ENCODE data around the gene NAPA.

Gene NAPA

DNA sequence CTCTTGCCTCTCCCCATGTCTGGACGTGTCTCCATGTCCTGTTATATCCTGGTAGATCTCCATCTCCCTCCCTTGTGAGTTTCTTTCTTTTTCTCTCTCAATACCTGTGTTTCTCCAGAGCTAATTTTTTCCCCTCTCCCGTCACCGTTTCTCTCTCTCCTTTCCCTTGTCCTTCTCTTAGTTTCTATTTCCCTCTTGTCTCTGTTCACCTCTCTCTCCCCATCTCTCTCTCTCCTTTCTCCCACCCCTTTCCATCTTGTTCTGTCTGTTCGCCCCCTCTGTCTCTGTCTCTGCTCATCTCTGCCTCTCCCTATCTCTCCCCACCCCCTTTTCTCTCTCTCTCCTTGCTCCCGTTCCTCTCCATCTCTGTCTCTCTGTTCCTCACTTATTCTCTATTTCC is 56.2 kb downstream of the NAPA start:
- no peak for DNase-seq (ENCODE audit: low read depth)

DNA sequence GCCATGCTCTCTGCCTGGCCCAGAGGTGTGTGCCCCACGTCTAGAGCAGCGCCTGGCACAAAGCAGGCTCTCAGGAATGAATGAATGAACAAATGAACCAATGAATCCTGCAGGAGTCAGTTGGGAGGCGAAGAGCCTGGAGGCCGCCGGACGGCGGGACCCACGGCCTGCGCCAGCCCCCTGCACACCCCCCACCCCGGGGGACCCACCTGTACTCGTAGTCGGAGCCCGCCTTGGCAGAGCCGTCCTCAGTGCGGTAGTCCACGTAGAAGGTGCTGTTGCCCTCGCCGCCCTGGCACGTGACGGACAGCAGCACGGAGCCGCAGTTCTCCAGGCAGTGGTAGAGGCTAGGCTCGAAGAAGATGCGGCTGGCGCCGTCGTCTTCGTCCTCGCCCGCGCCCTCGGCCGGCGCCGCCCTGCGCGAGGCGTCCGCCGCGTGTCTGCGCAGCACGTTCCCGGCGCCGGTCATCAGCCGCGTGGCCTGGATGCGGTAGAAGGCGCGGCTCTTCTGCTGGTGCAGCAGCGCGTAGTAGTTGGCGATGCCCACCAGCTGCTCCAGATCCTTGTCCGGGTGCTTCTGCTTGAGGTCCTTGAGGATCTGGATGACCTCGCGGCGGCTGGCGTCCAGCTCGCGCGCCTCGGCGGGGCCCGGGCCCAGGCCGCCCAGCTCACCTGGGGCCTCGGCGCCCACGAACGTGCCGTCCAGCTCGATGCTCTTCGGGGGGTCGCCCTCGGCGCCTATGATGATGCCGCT is 58.0 kb downstream of the NAPA start:
- no peak for DNase-seq (ENCODE audit: low read depth)

DNA sequence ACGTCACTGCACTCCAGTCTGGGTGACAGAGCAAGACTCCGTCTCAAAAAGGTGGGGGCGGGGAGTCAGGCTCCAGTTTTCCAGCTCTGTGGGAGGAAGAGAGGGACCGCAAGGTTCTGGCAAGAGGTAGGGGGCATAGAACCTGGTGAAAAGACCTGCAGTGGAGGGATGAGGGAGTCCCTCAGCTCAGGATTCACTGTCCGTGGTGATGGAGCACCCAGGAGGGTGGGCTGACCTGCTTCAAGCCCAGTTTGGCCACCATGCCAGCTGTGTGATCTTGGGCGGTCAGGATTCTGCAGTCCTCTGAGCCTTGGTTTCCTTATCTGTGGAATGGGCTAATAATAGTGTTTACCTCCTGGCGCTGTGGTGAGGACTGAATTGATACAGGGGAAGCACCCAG is 64.4 kb downstream of the NAPA start:
- DNase-seq (ENCODE audit: low read depth) = no peak

DNA sequence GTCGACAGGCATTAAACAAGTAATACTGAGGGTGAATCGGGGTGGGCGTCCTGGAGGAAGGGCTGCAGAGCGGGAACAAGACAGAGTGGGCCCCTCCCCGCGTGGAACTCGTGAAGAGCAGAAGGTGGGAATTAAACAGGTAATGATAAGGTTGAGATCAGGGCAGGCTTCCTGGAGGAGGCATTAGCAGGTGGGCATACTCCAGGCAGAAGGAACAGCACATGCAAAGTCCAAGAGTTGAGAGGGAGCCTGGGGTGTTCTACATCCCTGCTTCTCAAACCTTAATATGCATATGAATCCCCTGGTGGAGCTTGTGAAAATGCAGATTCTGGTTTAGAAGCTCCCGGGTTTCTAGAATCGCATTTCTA is 66.5 kb downstream of the NAPA start:
- no peak for DNase-seq (ENCODE audit: low read depth)

DNA sequence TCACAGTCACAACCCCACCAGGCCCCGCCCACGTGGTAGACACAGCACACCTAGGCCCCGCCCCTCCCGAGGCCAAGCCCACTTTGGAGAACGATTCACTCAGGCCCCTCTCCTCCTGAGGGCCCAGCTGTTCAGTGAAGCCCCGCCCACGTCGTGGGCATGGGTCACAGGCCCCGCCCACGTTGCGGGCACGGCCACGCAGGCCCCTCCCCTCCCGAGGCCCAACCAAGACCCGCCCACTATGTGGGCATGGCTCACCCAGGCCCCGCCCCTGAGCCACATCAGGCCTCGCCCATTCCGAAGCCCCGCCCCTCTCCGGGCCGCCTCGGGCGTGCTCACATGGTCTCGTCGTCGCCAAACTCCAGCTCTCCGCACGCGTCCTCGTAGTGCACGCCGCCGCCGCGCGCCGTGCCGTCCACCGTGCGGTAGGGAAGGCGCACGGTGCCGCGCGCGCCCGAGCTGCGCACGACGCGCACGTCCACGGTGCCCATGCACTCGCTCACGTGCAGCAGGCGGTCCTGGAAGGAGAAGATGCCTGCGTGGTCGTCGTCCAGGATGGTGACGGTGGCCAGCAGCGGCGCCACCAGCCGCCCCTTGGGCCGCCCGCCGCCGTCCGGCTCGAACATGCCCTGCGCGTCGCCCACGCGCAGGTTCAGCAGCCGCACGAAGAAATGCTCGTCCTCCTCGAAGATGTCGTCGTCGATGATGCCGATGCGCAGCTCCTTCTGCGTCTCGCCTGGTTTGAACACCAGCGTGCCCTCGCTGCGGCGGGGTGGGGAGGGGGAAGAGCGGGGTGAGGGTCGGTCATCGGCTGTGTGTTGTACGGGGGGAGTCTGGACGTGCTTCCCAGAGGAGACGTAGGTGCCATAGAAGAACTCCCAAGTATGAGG is 67.1 kb downstream of the NAPA start:
- DNase-seq (ENCODE audit: low read depth) = no peak

DNA sequence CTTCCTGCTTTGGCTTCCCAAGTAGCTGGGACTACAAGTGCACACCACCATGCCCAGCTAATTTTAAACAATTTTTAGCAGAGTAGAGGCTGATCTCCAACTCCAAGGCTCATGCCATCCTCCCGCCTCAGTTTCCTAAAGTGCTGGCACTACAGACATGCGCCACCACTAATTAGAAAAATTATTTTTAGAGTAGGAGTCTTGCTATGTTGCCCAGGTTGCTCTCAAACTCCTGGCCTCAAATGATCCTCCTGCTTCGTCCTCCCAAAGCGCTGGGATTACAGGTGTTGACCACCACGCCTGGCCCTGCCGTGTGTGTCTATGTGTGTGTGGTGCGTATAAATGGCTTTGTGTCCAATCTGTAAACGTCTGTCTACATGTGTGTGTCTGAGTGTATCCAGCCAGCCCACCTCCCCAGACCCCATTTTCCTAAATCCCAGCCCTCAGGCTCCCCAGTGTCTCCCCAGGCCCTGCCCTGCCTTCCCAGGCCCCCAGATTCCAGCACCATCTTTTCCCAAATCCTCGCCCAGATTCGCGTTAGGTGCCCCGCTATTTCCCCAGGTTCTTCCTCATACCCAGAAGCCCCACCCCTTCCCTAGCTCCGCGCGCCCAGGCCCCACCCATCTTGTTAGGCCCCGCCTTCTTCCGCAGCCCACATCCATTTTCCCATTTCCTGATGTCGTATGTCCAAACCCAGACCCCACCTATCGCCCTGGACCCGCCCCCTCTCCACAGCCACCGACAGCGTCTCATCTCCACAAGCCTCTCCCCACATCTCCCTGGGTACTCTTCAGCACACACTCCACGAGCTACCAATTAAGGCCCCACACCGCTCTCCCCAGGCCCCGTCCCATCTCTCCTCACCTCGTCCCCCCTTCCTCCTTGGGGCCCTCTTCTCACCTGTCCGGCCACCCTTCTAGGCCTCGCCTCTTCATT is 68.1 kb downstream of the NAPA start:
- no peak for DNase-seq (ENCODE audit: low read depth)

DNA sequence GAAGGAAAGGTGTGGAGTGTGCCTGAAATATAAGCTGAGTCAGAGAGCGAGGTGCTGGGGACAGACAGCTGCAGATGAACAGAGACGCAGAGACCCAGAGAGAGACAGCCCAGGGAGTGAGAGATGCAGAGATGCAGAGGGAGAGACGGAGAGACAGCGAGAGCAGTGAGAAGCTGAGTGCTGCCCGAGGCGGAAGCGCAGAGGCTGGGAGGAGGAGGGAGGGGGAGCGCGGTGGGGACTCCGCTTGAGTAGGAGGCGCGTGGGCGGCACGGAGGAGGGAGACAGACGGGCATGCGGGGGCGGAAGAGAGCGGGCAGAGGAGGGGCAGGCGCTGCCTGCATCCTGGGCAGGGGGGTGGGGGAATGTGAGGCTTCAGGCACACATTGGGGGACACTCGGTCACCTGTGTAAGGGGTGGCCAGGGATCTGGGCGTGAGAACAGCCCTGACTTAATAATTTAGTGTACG is 68.9 kb downstream of the NAPA start:
- no peak for DNase-seq (ENCODE audit: low read depth)

DNA sequence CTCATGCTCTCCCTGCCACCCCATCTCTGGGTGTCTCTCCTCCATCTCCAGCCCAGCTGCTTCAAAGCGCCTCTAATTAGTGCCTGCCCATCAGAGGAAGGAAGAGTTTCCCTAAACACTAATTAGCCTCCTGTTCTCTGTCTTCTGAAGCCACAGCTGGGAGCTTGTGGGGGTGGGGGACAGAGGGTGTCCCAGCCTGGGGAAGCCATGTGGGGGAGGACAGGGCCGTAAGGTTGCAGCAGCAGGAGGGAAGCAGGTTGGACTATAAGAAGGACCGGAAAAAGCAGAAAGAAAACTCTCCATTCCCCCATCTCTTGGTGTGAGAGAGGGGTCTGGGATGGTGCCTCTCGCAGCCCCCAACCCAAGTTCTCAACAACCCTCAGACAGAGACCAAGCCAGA is 69.3 kb downstream of the NAPA start:
- DNase-seq (ENCODE audit: low read depth) = no peak

DNA sequence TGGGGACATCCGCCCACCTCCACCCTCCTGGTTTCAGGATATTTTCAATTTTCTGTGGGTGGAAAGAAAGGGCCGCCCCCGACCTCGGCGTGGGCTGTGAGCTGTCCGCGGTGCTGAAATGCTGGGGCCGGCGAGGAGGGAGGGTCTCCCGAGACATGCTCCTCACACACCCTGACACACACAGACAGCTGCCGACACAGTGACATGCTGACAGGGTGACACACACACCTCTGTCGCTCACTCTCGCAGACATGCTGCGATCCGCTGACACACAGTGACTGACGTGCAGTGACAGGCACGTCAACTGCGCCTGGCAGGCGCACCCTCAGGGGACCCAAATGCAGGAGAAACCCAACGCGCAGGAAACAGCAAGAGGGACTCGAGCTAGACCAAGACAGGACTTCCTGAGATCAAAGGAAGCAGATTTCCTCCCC is 70.5 kb downstream of the NAPA start:
- no peak for DNase-seq (ENCODE audit: low read depth)

DNA sequence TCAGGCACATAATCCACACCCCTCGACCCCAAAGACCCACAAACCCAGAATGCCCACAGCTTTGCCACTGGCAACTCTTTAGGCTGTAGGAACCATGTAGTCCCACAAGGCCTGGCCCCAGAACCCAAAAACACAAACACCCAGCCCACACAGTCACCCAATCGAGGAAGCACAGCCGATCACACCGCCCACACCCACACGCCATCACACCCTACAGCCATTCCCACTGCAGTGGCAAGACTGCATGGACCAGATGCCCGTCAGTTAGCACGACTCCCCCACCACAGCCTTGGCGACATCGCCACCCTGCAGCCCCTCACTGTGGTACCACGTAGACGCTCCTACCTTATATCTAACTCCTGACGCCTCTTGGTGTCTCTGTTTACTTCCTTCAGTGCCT is 71.5 kb downstream of the NAPA start:
- no peak for DNase-seq (ENCODE audit: low read depth)

DNA sequence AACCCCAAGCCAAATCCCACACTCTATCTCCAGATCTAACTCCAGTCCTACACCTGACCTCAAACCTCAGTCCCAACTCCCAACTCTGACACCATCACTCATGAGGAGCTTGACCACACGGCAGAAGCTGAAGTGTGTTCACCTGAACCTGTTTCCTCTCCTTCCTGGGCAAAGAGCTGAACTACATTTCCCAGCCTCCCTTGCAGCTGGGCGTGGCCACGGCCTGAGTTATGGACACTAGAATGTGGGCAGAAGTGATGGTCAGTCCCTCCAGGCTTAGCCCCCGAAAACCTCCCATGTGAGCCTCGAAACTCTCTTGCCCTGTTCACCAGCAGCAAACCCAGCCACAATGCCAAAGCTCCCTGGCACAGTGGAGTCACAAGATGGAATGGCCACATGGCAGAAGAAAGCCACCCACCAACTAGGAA is 76.1 kb downstream of the NAPA start:
- DNase-seq (ENCODE audit: low read depth) = no peak

All from HS-5 (cell line).